NCI-H345 (cell line): ENCODE results near the gene TRIO.

Source experiments
- DNase-seq: peaks from one replicate; lab custom pipeline; 2025; lab: John Stamatoyannopoulos, UW

Gene TRIO

GRCh38 chr5:14247054-14247386, 103.9 kb downstream of the TRIO start:
- DNase-seq: no peak

DNA sequence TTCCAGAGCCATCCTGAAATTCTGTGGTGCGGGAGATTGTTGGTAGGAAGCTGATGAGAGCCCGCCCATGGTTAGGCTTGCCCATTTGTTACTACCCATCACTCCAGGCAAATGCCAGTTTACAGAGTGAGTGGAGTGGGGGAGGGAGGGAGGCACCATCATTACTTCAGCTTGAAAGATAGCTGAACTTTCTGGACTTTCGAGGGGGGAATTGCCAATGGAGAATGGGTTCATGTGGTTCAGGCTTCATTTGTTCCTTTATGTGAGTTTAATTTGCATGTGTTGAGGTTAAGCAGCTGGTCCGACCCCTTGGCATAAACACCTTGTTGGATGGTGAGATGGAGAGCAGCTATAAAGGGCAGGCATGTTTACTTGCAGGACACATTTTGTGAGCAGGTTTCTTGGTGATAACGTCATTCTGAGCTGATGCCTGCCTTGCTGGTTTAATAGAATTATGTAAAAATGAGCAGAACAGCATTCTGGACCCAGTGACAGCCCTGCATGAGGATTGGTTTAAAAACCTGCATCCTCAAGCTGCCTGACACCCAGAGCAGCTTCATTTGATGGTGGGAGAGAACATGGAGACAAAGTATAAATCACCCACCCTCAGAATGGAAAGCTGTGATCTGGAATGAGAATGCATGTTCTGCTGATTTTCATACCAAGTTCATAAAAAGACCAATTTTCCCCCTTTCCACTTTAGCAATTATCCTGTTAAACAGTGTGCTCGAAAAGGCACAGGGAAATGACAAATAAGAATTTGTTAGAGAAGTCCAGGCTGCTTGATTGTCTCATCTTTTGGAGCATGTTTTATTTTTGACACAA, 106.3 kb downstream of the TRIO start:
- no peak for DNase-seq

GRCh38 chr5:14250084-14250695, 107.0 kb downstream of the TRIO start:
- DNase-seq: peak; percentile 76

- DNase-seq: no peak
Observed at GRCh38 chr5:14250748-14251701, 107.9 kb downstream of the TRIO start.

GRCh38 chr5:14251733-14252132, 108.6 kb downstream of the TRIO start:
- DNase-seq: no peak

DNA sequence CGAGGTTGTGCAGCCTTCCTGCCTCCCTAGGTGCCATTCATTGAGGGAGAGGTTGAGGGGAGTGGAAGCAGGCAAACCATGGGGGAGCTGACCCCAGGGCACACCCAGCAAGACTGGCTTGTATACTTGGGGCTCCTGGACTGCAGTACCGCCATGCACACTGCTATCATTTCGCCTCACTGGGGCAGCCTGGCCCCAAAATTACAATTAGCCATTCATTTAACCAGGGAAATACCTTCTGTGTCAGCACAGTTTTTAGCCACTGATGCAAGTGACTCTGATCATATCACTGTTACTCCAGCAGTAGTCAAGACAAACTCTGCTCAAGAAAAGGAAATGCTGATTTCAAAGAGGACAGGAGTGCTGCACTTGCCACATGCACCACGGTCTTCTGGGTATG, 109.7 kb downstream of the TRIO start:
- DNase-seq: no peak

DNA sequence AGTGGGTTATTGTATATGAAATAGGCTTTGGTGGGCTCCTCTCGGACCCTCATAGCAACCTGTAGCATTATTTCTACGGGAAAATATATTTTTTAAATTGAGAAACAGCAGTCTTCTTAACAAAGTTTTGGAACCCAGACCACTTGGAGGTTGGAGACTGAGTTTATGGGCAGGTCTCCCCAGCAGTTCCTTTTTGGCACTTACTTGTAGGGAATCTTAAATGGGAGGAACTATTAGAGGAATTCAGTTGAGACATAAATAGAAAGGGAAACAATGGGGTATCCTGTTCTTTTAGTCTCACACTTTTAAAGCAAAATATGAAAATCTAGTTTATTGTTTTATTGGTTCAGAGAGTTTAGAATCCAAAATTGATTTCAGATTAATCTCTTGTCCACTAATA, 111.5 kb downstream of the TRIO start:
- no peak for DNase-seq

- no peak for DNase-seq
Observed at GRCh38 chr5:14256026-14256690, 113.0 kb downstream of the TRIO start.

GRCh38 chr5:14256756-14257393, 113.7 kb downstream of the TRIO start:
- DNase-seq: no peak

DNA sequence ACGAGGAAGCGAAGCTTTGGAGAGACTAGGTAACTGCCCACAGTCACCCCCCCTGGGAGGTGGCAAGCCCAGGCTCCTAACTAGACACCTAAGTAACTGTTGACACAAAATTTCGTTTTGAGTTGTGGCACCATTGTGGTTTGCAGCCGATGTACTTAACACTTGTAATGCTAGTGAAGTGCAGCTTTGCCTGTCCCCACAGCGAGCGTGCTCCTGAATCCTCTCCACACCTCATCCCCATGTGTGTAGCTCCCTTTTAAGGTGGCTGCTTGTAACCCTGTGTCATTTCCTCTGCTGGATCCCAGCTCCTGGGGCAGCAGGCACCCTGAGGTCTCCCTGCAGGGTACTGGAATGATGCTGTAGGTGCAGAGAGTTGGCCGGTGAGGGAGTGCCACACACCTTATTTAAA, 114.9 kb downstream of the TRIO start:
- no peak for DNase-seq

DNA sequence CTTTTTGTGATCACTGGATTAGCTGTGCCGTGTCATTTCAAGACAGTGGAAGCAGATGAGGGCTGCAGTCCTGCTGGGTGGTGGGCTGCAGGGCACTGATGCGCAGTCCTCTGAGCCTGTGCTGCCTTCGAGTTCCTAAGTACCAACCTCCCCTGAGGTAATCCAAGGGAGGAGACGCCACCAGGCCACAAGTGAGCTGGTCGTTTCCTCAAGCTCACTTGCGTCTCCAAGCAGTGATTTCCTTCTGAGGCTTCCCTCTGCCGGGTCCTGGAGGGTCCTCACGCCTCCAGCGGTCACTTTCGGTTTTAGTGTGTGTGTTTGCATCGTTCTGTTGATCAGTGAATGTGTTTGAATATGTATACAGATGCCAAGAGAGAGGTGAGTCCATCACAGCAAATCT, 115.7 kb downstream of the TRIO start:
- no peak for DNase-seq

- DNase-seq: no peak
Observed at GRCh38 chr5:14260637-14261036, 117.5 kb downstream of the TRIO start.

- no peak for DNase-seq
Observed at GRCh38 chr5:14261235-14261634, 118.1 kb downstream of the TRIO start.

DNA sequence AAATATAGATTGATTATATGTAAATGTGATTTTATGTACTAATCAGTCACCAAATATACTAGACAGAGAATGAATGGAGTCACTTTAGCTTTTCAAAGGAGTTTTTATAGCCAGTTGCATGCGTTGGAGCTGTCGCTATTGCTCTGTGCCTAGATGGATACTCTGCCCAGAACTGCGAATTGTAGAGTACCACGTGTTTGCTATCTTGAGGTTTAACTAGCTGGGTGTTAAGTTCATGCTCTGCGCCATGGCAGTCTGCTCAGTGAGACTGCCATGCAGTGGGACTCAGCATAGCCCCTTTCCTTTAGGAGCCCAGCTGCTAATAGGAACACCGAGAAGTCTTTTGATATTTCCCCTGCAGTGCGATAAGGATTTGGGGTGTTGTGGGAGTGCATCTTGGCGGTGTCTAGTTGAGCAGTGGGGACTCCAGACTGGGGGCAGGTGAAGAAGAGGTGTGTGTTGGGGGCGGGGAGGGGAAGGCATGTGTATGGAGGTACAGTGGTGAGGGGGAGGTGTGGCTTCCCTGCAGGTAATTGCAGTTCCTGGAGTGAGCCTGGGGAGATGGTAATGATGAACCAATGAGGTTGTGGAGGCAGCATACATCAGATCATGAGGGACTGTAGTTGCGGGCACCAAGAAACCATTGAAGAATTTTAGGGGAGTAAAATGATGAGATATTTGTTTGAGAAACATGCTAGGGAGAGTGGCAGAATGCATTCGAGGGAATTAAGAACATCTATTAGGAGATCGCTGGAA, 118.9 kb downstream of the TRIO start:
- no peak for DNase-seq

DNA sequence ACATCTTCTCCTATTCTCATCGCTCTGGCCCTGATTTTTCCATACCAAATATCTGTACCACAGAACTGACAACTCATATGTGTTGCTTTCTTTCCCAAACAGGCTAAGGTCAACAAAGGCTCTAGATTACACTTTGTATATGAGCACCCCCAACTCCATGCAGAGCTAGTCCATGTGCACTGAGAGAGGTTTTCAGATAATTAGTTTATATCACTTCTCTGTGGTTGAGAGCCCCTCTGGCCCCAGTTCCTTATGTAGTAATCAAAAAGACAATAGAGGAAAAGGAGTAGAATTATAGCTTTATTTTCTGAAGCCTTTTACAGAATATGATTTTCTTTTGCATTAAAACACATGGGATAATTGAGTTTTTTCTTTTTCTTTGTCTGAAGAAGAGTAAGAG, 120.0 kb downstream of the TRIO start:
- DNase-seq: no peak

- DNase-seq: peak; percentile 83
Observed at GRCh38 chr5:14263699-14264098, 120.6 kb downstream of the TRIO start.

GRCh38 chr5:14264605-14265316, 121.6 kb downstream of the TRIO start:
- peak; percentile 96 for DNase-seq

DNA sequence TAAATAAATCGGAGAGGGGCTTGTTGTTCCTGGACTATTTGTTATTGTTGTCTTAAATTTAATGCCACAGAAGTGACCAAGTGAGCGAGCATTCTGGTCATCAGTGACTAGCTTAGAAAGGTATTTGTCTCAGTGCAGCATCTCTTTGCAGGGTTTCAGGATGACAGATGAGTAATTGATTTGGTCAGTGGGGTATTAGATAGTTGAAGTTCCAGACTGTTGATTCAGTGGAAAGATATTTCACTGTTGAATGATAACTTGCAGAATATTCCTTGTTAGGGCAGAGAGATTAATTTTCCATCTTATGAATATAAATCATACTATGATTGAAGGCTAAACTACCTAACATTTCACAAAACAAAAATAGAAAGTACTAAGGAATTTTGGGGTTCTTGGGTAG, 122.4 kb downstream of the TRIO start:
- DNase-seq: no peak

GRCh38 chr5:14266171-14266570, 123.0 kb downstream of the TRIO start:
- no peak for DNase-seq

DNA sequence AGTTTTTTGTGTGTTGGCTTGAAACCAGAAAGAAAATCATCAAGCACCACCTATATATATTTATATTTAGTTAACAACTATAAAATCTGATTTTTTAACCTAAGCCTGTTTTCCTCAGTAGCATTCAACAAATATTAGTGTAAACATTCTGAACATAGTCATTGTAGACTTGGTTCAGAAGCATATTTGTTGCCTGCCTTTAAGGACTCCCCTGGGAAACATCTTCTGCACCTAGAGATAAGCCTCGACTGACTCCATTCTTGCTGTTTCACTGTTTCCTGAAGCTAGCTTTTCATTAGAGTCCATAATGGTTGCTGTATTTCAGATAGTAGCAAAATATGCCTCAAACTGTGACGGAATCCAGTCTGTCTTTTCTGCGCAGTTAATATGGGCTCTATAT, 123.5 kb downstream of the TRIO start:
- DNase-seq: no peak
